H1 (cell line): Measurements from ENCODE around the gene TTC27. TPM values are rescaled to one million over a fixed set of nuclear protein-coding genes. Genes with fewer than 3 reads are reported as not detected.

Experiments used
- CTCF ChIA-PET: fragments of 300-600 bp; sonication (Branson Sonifier 250); formaldehyde crosslinking; loops from one replicate; lab custom pipeline; 2021; ENCODE audit not compliant: partially characterized antibody; lab: Charles Lee
- POLR2A ChIA-PET: fragments of 300-600 bp; sonication (Branson Sonifier 250); formaldehyde crosslinking; loops from one replicate; lab custom pipeline; 2021; ENCODE audit warnings: inconsistent platforms; ENCODE audit not compliant: partially characterized antibody; lab: Charles Lee
- DNase-seq, 2 experiments: peaks; one replicate each; pipeline versions ENCODE4 v3.0.0 to v3.0.0-alpha.2; 2010 to 2022; ENCODE audit warnings: low spot score in 2 of 2, low read depth in 1 of 2, mixed read lengths in 1 of 2
- FAIRE-seq: peaks from 2 replicates; lab custom pipeline; 2011; peaks lifted over from hg19 to GRCh38; lab: Jason Lieb, UNC
- H2AFZ ChIP-seq: 2 replicates; pipeline ENCODE4 v1.8.1; 2012; ENCODE audit warnings: low read length, inconsistent platforms
- H2AK5ac ChIP-seq: 2 replicates; pipeline ENCODE4 v1.6.1; 2013; ENCODE audit warnings: low read depth, low read length
- H2BK120ac ChIP-seq: replicated peaks from 2 replicates; pipeline ENCODE3; 2013; ENCODE audit warnings: low read depth, low read length, inconsistent platforms
- H2BK12ac ChIP-seq: 2 replicates; pipeline ENCODE4 v1.6.1; 2013; ENCODE audit warnings: low read depth, low read length
- H2BK15ac ChIP-seq: 2 replicates; pipeline ENCODE4 v1.6.1; 2013; ENCODE audit warnings: low read length
- H2BK20ac ChIP-seq: 2 replicates; pipeline ENCODE4 v1.6.1; 2013; ENCODE audit warnings: low read length
- H2BK5ac ChIP-seq: 2 replicates; pipeline ENCODE4 v1.6.1; 2013; ENCODE audit warnings: low read depth, low read length
- H3K14ac ChIP-seq: 2 replicates; pipeline ENCODE4 v1.6.1; 2013; ENCODE audit warnings: inconsistent platforms; ENCODE audit not compliant: insufficient read length
- H3K18ac ChIP-seq: 2 replicates; pipeline ENCODE4 v1.6.1; 2013; ENCODE audit warnings: low read length; ENCODE audit errors: extremely low read depth
- H3K23ac ChIP-seq: 2 replicates; pipeline ENCODE4 v1.6.1; 2013; ENCODE audit warnings: inconsistent platforms; ENCODE audit not compliant: insufficient read length
- H3K23me2 ChIP-seq: 2 replicates; pipeline ENCODE4 v1.6.1; 2013; ENCODE audit warnings: low read depth, low read length
- H3K27ac ChIP-seq: 2 replicates; pipeline ENCODE4 v1.6.1; 2011; ENCODE audit warnings: low read depth, low read length, inconsistent platforms
- H3K27me3 ChIP-seq, 4 experiments: replicated peaks in 1 of 4; 1 replicate in 1 of 4; 2 replicates in 3 of 4; pipeline versions ENCODE4 v1.6.1 to v1.8.1; 2011 to 2013; ENCODE audit warnings: low read length in 3 of 4, mild to moderate bottlenecking in 3 of 4, inconsistent platforms in 2 of 4, mixed read lengths in 2 of 4, moderate library complexity in 1 of 4; ENCODE audit not compliant: control insufficient read depth in 3 of 4, insufficient read depth in 3 of 4; ENCODE audit errors: extremely low read depth in 1 of 4
- H3K36me3 ChIP-seq, 4 experiments: 2 replicates each; pipeline versions ENCODE4 v1.6.1 to v1.8.1; 2011 to 2013; ENCODE audit warnings: mild to moderate bottlenecking in 4 of 4, low read length in 3 of 4, moderate library complexity in 2 of 4, control low read depth in 1 of 4, inconsistent platforms in 1 of 4; ENCODE audit not compliant: insufficient read depth in 4 of 4, control insufficient read depth in 2 of 4
- H3K4ac ChIP-seq: replicated peaks from 2 replicates; pipeline ENCODE3; 2013; ENCODE audit warnings: low read length, low read depth, mixed read lengths, inconsistent platforms; ENCODE audit not compliant: insufficient read length
- H3K4me1 ChIP-seq, 4 experiments: replicated peaks in 1 of 4; 1 replicate in 1 of 4; 2 replicates in 3 of 4; pipeline versions ENCODE4 v1.6.1 to v1.8.1; 2011 to 2013; ENCODE audit warnings: low read length in 3 of 4, inconsistent platforms in 2 of 4, mixed read lengths in 1 of 4; ENCODE audit not compliant: insufficient read depth in 4 of 4, control insufficient read depth in 3 of 4
- H3K4me2 ChIP-seq, 2 experiments: 2 replicates each; pipeline versions ENCODE4 v1.6.1 to v1.8.1; 2011 to 2013; ENCODE audit warnings: low read depth in 2 of 2, low read length in 2 of 2, control low read depth in 1 of 2, inconsistent platforms in 1 of 2, mild to moderate bottlenecking in 1 of 2; ENCODE audit not compliant: insufficient read depth in 1 of 2
- H3K4me3 ChIP-seq, 4 experiments: fragments of 200-600, 300-600 bp in 1 of 4; sonication (generic), shearing (Covaris generic), sonication (Bioruptor Twin) in 1 of 4; 2 replicates each; pipeline versions ENCODE4 v1.5.1 to v1.8.1; 2011 to 2016; ENCODE audit warnings: low read length in 4 of 4, low read depth in 3 of 4, control low read depth in 2 of 4, inconsistent platforms in 2 of 4, mild to moderate bottlenecking in 2 of 4, mixed read lengths in 1 of 4, moderate library complexity in 1 of 4; ENCODE audit not compliant: insufficient read depth in 2 of 4; ENCODE audit errors: extremely low read depth in 1 of 4
- H3K56ac ChIP-seq: replicated peaks from 2 replicates; pipeline ENCODE3; 2013; ENCODE audit warnings: low read depth, mild to moderate bottlenecking, mixed read lengths, low read length, inconsistent platforms; ENCODE audit not compliant: insufficient read length
- H3K79me1 ChIP-seq: 2 replicates; pipeline ENCODE4 v1.6.1; 2013; ENCODE audit warnings: low read depth, low read length, control low read depth
- H3K79me2 ChIP-seq, 2 experiments: 2 replicates each; pipeline versions ENCODE4 v1.6.1 to v1.8.1; 2012 to 2013; ENCODE audit warnings: low read length in 2 of 2, mild to moderate bottlenecking in 2 of 2, inconsistent platforms in 1 of 2; ENCODE audit not compliant: insufficient read depth in 2 of 2, control insufficient read depth in 1 of 2
- H3K9ac ChIP-seq, 4 experiments: replicated peaks in 1 of 4; 1 replicate in 1 of 4; 2 replicates in 3 of 4; pipeline versions ENCODE4 v1.6.1 to v1.8.1; 2011 to 2013; ENCODE audit warnings: low read depth in 3 of 4, low read length in 3 of 4, control low read depth in 2 of 4, mild to moderate bottlenecking in 2 of 4, moderate library complexity in 2 of 4, inconsistent platforms in 1 of 4; ENCODE audit errors: extremely low read depth in 1 of 4
- H3K9me3 ChIP-seq, 2 experiments: 2 replicates each; pipeline versions ENCODE4 v1.6.1 to v1.8.1; 2012 to 2013; ENCODE audit warnings: mild to moderate bottlenecking in 2 of 2, moderate library complexity in 2 of 2, control low read depth in 1 of 2, inconsistent platforms in 1 of 2, low read depth in 1 of 2, low read length in 1 of 2, mixed read lengths in 1 of 2; ENCODE audit not compliant: insufficient read depth in 2 of 2
- H4K20me1 ChIP-seq, 2 experiments: replicated peaks in 1 of 2; 2 replicates each; pipeline versions ENCODE3 to v1.8.1; 2011 to 2013; ENCODE audit warnings: inconsistent platforms in 2 of 2, low read length in 2 of 2, mild to moderate bottlenecking in 1 of 2; ENCODE audit not compliant: insufficient read depth in 2 of 2, control insufficient read depth in 1 of 2
- H4K5ac ChIP-seq: 2 replicates; pipeline ENCODE4 v1.6.1; 2013; ENCODE audit warnings: low read length, low read depth, mixed read lengths, inconsistent platforms; ENCODE audit not compliant: insufficient read length
- H4K8ac ChIP-seq: 2 replicates; pipeline ENCODE4 v1.8.0; 2013; ENCODE audit warnings: mild to moderate bottlenecking, moderate library complexity, low read length, inconsistent platforms; ENCODE audit not compliant: insufficient read depth; ENCODE audit errors: extremely low read depth
- H4K91ac ChIP-seq: replicated peaks from 2 replicates; pipeline ENCODE3; 2013; ENCODE audit warnings: low read length, mixed read lengths, inconsistent platforms; ENCODE audit not compliant: insufficient read length
- CREB1 ChIP-seq: IDR thresholded peaks from 2 replicates; pipeline ENCODE4 v1.6.1; 2012; ENCODE audit warnings: inconsistent platforms
- EZH2 ChIP-seq: fragments of 200-600 bp; sonication (generic); IDR thresholded peaks from 2 replicates; pipeline ENCODE4 v1.7.1; 2012; ENCODE audit warnings: low read depth, mild to moderate bottlenecking, moderate library complexity, low read length, inconsistent platforms; ENCODE audit not compliant: severe bottlenecking
- KDM4A ChIP-seq: IDR thresholded peaks from one replicate; pipeline ENCODE4 v1.7.1; 2012; ENCODE audit warnings: low read depth, mild to moderate bottlenecking, moderate library complexity, low read length, inconsistent platforms; ENCODE audit not compliant: severe bottlenecking
- KDM5A ChIP-seq: fragments of 200-600 bp; IDR thresholded peaks from 2 replicates; pipeline ENCODE4 v1.7.1; 2012; ENCODE audit warnings: mild to moderate bottlenecking, low read length, inconsistent platforms, mixed read lengths
- POLR2AphosphoS5 ChIP-seq: IDR thresholded peaks from 2 replicates; pipeline ENCODE4 v1.6.1; 2011; ENCODE audit warnings: low read depth, low read length
- SIN3A ChIP-seq, 2 experiments: IDR thresholded peaks in 1 of 2; conservative IDR thresholded peaks in 1 of 2; 2 replicates each; pipeline ENCODE4 v1.6.1; 2011 to 2012; ENCODE audit warnings: low read length in 2 of 2, improper control_type of control experiment in 1 of 2, low read depth in 1 of 2, mild to moderate bottlenecking in 1 of 2
- WGBS, 2 experiments: shearing (Covaris generic) in 1 of 2; methylation state at CpG; one replicate each; pipeline versions ENCODE4 v1.1.6 to v1.1.7; 2013 to 2015; ENCODE audit warnings: low lambda C conversion rate in 2 of 2, mixed read lengths in 2 of 2, inconsistent platforms in 1 of 2, low coverage in 1 of 2, missing lambda C conversion rate in 1 of 2; ENCODE audit not compliant: insufficient replicate concordance in 2 of 2, insufficient coverage in 1 of 2, insufficient read length in 1 of 2; ENCODE audit errors: extremely low coverage in 1 of 2, missing lambda C conversion rate in 1 of 2; 5-methylcytosine and 5-hydroxymethylcytosine counted together
- polyA plus RNA-seq, 7 experiments: library from polyadenylated mRNA; depleted of rRNA in 3 of 7; stranded (reverse) in 5 of 7; unstranded in 2 of 7; fragments of >200 nt in 5 of 7; fragments of 200-250 nt in 2 of 7; gene quantifications; 1 replicate in 5 of 7; 2 replicates in 1 of 7; 4 replicates in 1 of 7; pipeline versions ENCODE4 v1.2.1 to v1.2.3, GENCODE V29; 2011 to 2013; ENCODE audit warnings: missing spikeins in 2 of 7, mixed read lengths in 2 of 7
- total RNA-seq: library from RNA; stranded (reverse); fragmentation: NEBNext Ultra II Directional; extraction: Animal tissue kit (Norgen Biotek cat#: 25700); gene quantifications from 2 replicates; pipeline ENCODE4 v1.2.1, GENCODE V29; 2021

Gene TTC27
- total and polyA plus RNA-seq, 2 of the 8 experiments (the other 6 are each of a cell fraction or from before 2014, with no cell fraction given) = 13.8 to 29.1 TPM

- Histone ChIP-seq H3K4me2 (no peak overlapping the region), H4K91ac (no peak overlapping the region), H2BK20ac (no peak overlapping the region), H3K23me2 (no peaks in the 10 kb centered on the region), H3K18ac (no peak overlapping the region), H3K4me3 (no peak overlapping the region), H2AFZ (no peak overlapping the region), H2BK12ac (no peak overlapping the region), H3K56ac (no peak overlapping the region), H3K14ac (no peak overlapping the region), H3K79me1 (no peaks in the 10 kb centered on the region), H2AK5ac (no peak overlapping the region), H3K36me3 (no peaks in the 10 kb centered on the region), H3K27me3 (no peaks in the 10 kb centered on the region), H3K79me2 (no peaks in the 10 kb centered on the region; a peak in 1 of 4 replicates), H2BK15ac (no peak overlapping the region), H4K8ac (no peak overlapping the region), H4K5ac (no peak overlapping the region), H3K4ac (no peak overlapping the region), H3K9ac (no peak overlapping the region), H3K23ac (no peak overlapping the region), H3K9me3 (no peaks in the 10 kb centered on the region), H3K27ac (no peak overlapping the region), H2BK120ac (no peak overlapping the region), H4K20me1 (no peaks in the 10 kb centered on the region), H3K4me1 (peaks cover 0 to 2% (median 0%) of the 10 kb centered on the region in 4 experiments; a peak in 1 of 7 replicates), H2BK5ac (no peak overlapping the region)
- DNase-seq (no peak), FAIRE-seq (no peak)
- WGBS, 2 experiments = 68% methylated on average over 3 of the region's 3 CpGs; no CpG with 5 or more reads in 1 of the 2 experiments
- ChIA-PET CTCF (interaction anchor here (0.6 kb wide), 1 partner anchor 354 kb away, joined by 3 read pairs; no protein-coding TSS in a partner anchor), POLR2A (no interaction called here)
- TF ChIP-seq KDM4A (no peak), EZH2 (no peak), KDM5A (no peak), CREB1 (no peak), POLR2AphosphoS5 (no peak), SIN3A (conservative IDR thresholded peaks at IDR 0.05 in 1 of 2, IDR thresholded peaks at IDR 0.05 in 1 of 2; ENCODE audit: low read depth in 1 of 2, low read length in 2 of 2) (no peak)
Measured at GRCh38 chr2:32835148-32835547, 207.3 kb downstream of the TTC27 start.
